GM19395 (cell line): Measurements from ENCODE around the gene SYNE1.

ENCODE experiments used
- ATAC-seq: cut with Tn5 transposase; IDR thresholded peaks from one replicate; pipeline ENCODE4 v1.9.1; 2021; ENCODE audit warnings: mild to moderate bottlenecking, moderate library complexity; ENCODE audit not compliant: unreplicated experiment

Gene SYNE1

DNA sequence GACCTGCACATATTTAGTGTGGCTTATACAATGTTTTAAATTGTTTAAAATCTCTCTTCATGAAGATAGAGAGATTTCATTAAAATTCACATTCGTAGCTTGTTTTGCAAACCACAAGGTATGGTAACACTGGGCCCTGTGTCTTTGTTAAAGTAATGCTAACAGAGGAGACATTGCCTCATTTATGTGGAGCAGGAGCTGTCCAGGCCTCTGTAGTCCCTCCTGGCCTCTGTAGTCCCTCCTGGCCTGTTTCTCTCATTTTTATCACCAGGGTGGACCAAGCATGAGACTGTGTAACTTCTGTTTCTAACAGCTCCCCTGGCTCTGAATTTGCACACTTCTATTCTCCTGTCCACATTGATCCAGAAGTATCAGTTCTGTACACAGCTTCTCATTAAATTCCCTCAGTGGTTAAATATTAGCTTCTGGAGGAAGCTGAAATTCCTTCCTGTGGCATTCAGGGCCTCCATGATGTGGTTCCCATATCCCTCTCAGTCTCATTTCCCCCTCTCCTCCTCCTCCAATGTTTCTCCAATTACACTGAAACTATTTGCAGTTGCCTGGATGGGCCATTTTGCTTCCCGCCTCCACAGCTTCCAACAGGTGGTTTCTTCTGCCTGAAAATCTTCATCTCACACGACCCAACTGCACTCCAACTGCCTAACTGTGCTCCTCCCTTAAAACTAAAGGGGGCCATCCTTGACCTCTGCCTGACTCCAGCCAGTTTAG lies 340.4 kb downstream of the SYNE1 start:
- ATAC-seq, result no peak

DNA sequence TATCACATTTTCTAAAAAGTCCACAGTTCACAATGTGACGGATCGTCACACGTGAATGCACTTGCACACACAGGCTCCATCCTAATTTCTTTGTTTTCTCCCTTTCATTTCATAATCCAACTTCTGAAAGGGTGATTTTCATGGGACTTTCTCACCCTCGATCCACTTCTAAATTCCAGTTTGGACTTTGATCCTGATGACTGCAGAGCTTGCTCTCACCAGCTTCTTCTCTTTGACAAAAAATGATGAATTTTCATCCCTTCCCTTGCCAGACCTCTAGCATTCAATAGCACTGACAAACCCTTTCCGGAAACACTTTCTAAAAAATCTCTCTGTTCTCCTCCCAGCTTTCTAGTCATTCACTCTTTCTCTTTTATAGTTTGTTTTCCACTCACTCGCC lies 341.2 kb downstream of the SYNE1 start:
- no peak for ATAC-seq

DNA sequence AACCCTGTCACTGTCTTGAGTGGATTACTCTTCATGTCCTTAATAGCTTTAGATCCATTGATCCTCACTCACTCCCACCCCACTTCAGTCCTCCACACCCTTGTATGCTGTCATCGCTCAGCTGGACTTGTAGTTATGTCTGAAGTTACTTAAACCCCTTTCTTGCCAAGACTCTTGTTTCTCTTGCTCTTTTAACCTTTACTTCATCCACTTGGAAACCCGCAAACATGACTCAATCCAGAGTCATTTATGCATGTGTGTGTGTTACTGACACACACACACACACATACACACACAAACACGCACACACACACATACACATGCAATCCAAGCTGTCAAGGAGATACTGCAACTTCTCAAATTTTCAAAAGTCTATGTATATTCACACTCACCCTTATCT lies 341.8 kb downstream of the SYNE1 start:
- ATAC-seq, result no peak

DNA sequence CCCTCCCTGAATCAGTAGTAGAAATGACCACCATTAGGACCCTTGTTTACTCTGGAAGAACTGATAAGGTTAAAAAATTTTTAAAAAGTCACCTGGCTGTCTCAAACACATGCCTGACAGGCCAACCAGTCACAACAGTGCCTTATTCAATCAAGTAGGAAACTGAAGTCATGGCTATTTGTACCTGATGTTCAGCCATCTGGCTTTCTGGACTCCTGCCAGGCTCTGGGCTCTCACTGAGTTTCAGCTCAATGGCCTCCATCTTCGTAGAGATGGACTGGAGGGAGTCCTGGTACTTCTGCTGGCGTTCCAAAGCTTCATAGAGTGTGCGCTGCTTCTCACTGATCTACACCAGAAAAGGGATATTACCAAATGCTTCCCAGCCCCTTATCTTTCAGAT lies 343.8 kb downstream of the SYNE1 start:
- no peak for ATAC-seq

DNA sequence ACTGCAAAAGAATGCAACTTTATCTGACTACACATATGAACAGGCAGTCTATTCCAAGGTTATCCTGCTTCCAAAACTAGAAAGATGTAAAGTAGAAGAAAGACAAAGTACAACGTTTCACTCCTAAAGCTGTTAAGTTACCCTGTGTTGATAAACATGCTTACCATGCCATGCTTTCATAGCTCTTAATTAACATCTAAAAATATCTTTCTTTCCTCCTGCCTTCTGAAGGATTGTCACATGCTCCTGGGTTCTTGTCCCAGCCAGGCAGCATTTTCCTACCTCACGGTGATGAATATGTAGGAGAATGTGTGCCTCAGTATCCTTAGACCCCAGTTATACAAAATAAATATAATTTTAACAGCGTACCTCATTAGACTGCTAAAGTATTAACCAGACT lies 344.6 kb downstream of the SYNE1 start:
- ATAC-seq, result no peak

DNA sequence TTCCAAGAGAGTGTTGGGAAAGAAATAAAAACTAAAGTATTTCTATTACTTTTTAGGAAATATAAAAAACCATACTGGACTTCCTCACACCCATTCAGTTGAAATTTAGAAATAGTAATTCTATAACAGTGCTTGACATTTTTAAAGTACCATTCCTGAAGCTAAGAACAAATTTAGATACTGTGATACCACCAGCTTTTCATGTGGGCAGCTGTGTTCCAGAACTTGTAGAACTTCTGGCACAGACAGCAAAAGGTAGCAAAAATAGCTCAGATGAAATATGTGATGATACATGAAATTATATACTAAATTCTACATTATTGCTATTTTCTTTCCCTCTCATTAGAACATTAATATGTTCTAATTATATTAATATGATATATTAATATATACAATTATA lies 346.5 kb downstream of the SYNE1 start:
- no peak for ATAC-seq

DNA sequence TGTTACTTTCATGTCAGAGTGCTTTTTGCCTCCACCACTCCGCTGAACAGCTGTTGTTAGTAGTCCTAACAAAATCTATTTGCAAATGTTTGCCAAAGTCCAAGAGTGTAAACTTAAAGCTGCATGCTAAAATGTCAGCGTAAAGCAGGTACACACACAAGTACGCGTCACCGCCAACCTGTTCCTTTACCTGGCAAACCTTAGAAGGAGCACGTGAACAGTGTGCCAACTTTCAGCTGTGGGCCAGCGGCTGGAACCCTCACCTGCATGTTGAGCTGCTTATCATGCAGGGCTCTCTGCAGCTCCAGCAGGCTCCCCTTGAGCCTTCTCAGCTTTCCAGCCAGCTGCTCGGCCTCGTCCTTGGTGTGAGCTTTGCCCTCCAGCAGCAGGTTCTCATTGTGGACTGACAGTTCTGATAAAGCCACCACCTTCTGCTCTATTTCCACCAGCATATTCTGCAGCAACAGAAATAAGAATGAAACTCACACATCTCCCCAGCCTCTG lies 359.3 kb downstream of the SYNE1 start:
- ATAC-seq, result no peak

DNA sequence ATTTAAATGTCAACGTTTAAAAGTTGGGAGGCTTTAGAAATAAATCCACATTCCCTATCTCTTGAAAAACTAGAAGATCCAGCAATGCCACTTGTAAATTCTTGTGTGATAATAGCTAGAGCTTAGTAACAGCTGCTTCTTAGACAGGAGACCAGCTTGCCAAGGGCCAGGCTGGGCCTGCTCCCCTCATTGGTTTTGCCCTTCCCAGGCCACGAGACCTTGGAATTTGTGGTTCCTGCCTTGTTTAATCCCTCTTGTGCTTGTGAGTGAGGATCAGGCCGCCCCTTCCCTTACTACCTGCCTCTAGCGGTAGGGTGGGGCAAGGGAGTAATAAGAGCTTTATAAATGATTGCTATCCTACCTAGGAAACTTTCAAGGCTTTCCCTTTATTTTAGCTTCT lies 363.5 kb downstream of the SYNE1 start:
- ATAC-seq, result no peak

DNA sequence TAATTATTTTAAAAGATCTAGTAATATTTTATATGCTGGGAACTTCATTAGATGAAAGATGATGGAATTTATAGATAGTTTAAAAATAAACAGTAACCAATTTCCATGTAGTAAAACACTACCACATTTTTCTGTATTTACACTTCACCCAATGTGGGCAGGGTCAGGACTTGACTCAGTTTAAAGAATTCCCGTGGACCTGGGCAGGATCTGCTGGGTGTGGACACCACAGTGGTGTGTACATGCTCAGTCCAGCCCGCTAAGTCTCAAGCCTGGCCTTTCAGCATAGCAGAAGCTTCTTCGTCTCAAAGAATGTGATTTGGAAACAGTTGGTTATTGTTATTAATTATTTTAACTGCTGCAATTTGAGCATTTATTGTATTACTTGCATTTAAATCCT lies 364.2 kb downstream of the SYNE1 start:
- ATAC-seq, result no peak

DNA sequence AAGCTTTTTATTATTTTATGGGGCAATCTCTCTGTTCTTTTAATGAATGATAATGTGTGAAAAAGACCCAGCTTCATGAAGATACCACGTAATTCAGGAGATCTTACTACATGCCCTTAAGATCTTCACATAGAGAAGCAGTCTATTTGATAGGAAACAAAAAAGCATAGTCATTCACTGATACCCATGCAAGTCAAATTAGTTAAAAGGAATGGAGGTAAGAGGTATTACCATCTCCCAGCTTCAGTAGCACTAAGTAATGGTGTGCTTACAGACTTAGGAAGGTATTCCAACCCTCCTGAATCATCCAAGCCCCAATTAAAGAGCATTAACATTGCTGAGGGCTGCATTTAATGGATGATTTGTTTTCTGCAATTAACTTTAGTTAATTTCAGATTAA lies 364.7 kb downstream of the SYNE1 start:
- no peak for ATAC-seq

DNA sequence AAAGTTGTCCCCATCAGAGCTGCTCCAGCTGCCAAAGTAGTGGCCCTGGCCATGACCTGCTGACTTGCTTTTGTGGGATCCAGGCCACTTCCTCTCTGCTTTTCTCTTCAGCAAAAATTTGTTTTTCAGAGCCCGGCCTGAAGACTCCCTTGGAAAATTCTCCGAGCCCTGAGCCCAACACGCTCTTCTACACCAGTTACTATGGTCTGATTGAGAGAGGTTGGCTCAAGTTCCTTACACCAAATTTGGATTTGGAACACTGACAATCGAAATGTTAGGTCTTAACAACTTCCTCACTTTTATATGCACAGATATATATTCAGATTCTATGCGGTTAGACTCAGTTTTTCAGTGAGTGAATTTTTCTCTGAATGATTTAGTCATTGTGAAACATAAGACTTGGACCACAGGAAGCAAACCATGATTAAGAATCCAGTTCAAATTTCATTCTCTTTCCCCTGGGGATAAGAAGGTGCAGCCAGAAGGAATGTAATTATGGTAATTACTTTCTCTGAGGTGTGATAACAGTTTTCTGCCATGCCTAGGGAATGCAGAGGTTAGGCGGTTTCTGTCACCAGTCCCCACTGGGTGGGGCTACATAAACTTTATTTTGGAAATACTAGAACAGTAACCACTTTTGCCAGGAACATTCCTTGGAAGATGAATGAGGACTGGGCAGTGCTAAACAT lies 365.2 kb downstream of the SYNE1 start:
- ATAC-seq, result peak; percentile 75

DNA sequence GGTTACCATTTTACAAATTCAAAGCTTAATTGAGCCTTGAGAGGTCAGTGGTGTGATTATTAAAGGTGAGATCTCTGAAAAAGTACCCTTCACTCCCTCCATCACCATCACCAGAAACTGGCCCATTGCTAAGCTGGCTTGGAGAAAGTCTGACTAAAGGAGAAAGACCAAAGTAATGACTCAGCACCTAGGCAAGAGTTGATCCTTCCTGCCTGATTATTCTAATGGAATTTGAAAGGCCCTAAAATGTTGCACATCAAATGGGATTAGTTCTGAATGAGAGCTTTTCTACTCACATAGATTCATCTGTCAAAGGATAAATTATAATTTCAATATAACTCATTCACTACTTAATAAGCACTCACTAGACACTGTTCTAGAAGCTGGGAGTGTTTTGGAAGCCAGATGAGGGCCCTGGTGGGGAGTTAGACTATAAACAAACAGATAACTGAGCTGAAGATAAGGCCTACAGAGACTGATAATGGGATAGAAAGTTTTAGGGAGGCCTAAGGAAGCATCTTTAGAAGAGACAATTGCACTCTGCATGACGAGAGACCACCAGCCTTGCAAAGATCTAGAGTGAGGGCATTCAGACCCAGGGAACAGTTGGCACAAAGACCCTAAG lies 366.7 kb downstream of the SYNE1 start:
- no peak for ATAC-seq

DNA sequence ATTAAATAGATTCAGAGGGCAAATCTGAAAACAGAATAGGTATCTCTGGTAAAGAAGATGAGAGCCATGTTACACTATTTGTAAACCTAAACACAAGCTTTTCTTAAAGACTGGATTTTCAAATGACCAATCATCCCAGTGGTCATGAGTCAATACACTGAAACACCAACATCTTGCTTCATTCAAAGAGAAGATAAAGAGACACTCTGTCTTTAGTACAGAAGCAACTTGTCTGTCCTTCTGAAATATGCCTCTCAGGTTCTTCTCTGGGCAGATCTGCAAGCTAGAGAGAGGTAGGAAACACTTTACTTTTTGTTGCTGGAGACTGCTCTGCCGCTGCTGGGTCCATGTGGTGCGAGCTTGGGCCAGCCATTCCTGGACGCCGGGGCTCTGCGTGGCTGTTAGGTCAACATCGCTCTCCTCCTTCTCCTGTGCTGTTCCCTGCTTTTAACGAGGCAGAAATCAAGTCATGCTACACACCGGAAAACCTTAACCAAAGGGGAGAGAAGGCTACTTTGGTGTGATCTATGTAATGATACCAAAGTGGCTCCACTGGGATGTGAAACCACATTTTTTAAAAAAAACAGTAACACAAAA lies 368.2 kb downstream of the SYNE1 start:
- ATAC-seq, result no peak

DNA sequence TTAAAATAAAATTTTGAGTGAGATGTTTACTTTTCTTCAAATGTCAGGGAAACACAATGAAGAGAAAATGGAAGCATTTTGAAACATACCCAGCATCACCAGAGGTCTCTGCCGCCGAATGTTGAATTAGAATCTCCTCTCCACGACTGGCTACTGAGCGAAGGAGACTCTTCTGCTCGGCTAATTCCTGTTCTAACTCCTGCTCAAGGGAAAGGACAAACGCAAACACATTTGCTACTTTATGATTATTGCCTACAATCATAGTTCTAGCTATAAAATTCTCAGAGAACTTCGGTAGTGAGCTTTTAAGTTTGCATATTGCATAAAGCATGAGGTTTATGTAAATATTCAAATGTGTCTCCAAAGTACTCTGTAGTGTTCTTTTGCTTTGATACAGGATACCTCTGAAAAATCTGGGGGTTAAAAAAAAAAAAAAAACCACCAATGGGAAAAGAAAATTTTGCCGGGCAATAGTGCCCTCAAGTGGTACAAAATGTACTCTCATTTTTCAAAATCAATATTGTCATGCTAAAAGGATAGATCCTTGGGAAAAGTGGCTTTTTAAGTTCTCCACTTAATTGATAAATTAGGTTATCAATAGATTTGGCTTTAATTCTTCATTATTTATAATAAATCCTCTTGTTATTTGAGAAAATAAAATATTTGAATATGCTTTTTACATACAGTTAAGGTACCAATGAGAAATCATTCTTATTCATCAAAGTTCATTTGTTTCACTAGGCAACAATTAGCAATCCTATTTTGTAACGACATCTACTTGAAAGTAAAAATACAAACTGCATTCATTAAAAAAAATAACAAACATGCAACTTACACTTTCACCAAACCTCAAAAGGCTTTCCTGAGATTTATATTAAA lies 369.0 kb downstream of the SYNE1 start:
- no peak for ATAC-seq

DNA sequence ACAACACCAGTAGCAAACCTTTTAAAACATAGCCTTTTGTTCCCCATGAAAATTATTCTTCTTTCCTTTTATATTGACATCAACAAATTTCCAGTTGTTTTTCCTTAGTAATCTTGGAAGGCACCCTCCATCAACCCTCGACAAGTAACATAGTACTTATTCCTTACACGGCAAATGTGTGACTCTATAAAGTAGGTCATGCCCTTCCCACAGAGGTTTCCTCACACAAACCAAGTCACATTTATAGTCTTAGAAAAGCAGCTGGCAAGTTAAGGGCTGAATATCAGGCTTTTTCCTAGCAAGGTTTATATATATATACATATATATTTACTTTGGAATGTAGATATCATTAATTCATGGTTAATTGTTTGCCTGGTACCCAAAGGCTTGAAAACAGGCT lies 371.5 kb downstream of the SYNE1 start:
- no peak for ATAC-seq

DNA sequence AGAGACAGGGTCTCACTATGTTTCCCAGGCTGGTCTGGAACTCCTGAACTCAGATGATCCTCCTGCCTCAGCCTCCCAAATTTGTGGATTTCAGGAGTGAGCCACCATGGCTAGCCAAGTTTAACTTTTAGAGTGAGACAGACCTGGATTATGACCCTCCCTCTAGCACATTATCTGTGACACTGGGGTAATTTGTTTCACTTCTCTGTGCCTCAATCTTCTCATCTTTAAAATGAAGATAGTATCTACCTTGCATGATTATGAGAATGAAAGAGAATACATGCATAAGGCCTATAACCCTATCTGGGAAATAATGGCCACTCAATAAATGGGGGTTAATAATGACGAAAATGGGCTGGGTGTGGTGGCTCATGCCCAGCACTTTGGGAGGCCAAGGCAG lies 373.6 kb downstream of the SYNE1 start:
- no peak for ATAC-seq

DNA sequence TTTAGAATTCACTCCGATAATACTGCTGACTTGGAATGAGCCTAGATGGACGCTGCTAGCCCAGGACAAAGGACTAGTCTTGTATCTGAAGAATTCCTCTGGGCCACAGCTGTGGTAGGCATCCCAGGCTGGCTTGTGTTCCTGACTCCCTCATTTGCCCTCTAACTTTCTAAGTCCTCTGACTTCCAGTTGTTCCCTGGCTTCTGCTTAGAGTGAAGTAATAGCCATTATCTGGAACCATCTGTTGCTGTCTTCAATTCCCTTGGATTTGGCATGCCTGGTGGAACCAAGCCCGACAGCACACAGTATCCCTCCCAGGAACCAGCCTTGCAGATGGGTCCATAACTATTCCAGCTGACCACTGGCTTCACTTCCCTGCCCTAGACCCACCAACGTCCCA lies 376.0 kb downstream of the SYNE1 start:
- no peak for ATAC-seq

DNA sequence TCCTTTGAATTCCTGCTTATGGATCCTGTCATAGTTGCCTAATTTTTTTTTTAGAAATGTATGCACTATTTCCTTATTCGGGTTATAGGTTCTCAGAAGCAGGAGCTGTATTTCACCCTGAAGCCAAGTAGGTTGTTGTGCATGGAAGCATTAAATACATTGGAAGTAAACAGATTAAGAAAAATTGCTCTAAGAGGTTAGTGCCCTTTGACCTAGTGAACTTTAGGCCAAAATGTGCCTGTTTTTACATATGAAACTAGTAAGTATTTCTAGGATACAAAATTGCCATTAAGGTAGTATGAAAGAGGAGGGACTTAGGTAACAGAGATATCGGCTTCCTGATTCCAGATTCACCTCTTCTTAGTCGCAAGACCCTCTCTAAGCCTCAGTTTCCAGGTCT lies 377.9 kb downstream of the SYNE1 start:
- ATAC-seq, result no peak

DNA sequence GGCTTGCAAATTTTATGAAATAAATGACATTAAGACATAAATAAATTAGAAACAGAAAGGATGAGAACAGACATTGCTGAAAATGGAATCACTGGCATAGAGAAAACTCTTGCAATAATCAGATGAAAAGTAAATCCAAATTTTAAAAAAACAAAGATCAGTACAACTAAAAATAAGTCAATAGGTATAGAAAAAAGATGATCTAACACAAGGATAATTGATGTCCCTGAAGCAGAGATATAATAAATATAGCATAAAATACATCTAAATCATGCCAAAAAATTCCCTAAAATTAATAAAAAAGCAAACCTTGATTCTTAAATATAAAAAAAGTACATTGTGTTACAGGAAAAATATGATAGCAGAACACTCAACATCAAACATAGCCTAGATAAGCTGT lies 379.6 kb downstream of the SYNE1 start:
- no peak for ATAC-seq

DNA sequence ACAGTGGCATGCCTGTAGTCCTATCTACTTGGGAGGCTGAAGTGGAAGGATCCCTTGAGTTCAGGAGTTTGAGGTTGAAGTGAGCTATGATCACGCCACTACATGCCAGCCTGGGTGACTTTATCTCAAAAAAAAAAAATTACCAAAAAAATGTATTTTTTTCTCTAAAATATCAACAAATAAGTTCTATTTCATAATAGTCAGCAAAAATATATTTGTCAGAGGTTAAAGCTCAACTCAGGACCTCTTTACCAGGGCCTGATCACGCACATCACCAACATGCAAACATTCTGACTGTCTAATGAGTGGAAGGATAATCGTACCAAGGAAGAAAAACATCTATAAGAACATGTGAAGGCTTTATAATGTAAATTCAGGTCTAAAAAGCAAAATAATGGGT lies 387.0 kb downstream of the SYNE1 start:
- no peak for ATAC-seq

DNA sequence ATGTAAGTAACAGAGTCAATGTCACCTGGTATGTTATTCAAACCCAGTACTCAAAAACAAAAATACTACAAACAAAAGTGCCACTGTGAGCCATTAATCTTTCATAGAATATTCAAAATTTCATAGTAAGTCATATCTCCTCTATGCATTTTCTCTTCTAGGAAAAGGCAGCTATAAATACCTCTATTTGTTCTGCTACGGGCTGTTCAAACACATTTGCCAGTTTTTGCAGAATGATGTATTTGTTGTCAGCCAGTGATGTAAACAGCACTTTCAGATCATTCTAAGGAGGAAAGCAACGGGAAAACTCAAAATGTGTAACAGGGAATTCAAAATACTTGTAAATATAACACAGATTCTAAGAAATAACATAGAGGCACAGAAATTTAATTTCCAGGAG lies 388.2 kb downstream of the SYNE1 start:
- ATAC-seq, result no peak
